Measurements from ENCODE around the gene DOCK3.
"Not testable (repeated sequence)": the region's sequence is repeated elsewhere in the genome, so short reads cannot be mapped to it uniquely, and the experiment has no call there.

DOCK3 gene

DNA sequence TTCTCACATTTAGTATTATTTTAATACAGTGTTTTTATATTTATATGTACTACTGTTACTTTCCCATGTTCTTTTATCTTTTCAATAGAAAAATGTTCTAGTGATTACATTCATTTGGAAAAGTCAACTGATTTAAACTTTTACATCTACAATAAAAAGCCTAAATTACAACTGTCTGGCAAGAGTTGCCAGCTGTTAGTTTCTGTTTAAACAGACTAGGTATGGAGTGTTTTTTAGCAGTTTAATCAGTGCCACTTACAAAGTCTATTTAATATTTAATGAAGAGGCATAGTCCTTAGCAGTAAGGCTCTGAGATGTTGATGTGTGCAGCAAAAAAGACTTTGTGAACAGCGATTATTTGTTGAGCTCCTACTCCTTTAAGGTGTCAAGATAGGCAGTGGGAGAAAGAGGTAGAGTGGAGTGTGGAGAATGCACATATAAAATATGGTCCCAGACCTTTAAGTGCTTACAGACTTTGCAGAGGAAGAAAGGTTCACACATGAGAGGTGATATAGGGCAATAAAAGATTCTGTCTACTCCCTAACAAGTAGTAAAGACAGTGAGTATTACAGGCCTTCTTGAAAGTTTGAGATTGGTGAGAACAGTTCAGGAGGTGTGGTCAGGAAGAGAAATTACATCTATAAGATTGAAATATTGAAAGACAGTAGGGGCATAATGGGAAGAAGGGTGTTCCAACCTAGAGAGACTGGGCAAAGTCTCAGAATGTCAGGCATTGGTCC, 320.5 kb downstream of the DOCK3 start:
- DNase-seq: no peak

DNA sequence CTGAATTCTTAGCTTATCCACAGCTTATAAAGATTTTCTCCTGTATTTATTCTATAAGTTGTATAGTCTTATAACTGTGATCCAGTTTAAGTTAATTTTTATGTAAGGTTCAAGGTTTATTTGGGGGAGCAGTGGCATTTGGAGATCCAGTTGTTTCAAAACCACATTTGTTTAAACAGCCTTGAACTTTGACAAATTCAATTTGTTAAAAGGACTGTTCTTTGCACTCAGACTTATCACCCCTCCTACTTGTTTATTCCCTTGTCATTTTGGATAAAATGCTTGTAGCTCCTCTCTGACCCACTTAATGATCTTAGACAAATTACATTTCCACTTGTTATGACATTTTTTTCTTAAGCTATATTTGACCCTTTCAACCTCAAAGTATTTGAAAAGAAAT, 327.8 kb downstream of the DOCK3 start:
- no peak for DNase-seq

DNA sequence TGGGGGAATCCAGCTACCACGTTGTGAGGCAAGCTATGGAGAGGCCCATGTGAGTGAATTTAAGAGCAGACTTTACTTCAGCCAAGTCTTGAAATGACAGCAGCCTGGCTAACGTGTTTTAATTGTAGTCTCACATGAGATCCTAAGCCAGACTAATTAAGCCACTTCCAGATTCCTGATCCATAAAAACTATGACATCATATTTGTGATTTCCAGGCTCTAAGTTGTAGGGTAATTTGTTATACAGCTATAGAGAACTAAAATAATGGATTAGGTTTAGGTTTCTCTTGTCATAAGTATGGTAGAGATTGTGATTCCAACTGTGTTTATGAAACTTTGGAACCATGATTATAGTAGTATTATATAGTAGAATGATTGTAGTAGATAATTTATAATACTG, 329.5 kb downstream of the DOCK3 start:
- no peak for DNase-seq

DNA sequence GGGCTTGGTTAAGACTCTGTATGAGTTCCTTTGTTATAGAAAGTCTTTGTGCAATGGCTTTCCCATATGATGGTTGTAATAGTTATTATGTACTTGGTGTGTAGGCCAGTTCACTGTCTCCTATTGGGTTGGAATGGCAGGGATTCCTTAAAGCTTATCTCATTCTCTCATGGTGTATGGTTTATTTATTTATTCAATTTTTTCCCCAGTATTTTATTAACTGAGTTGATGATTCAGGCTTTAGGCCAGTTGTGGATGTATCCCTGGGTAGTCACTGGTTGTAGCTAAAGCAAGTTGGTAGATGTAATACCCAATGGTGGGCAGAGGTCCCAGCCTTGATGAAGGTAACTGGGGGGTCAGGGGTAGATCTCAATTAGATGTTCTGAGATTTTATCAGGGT, 349.4 kb downstream of the DOCK3 start:
- no peak for DNase-seq

DNA sequence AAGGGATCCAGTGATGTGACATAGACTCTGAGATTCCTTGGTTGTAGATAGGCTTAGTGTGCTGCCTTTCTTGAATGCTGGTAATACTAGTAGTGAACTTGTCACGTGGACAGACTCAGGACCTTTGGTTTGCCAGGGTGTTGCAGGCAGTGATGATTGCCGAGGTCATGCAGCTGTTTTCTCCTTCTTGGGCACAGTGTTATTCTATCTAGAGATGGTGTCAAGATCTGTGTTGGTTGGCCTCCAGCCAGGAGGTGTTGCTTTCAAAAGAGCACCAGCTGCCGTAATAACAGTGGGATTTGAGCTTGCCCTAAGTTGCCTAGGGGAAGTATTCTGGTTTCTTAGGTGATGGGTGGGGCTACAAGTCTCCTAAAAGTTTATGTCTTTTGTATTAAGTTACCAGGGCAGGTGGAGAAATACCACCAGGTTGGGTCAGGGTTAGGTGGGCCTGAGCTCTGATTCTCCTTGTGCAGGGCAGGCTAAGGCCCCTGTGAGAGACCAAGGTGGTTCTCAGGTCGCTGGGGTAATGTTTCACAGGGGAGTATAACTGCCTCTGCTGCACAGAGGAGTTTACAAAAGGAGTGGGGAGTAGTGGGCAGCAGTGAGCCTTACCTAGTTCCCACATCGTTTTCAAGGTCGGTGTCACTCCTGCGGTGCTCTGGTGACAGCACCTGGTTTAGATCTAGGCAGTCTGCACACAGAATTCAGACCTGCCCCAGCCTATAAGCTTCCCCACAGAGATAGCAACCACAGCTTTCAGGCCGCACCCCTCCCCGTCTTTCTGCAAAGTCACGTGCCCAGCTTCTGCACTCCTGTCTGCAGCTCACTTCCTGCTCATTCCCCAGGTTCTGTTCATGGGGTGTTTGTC, 350.3 kb downstream of the DOCK3 start:
- DNase-seq: no peak

DNA sequence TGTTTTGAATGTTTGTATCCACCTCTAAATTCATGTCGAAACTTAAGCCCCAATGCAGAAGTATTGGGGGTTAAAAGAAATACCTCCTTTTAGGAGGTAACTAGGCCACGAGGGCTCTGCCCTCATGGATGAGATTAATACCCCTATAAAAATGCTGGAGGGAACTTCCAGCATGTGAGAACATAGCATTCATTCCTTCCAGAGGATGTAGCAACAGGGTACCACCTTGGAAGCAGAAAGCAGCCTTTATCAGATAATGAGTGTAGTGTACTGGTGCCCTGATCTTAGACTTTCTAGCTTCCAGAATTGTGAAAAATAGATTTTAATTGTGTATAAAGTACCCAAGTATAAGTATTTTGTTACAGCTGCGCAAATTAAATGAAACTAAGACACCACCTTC, 356.9 kb downstream of the DOCK3 start:
- no peak for DNase-seq

DNA sequence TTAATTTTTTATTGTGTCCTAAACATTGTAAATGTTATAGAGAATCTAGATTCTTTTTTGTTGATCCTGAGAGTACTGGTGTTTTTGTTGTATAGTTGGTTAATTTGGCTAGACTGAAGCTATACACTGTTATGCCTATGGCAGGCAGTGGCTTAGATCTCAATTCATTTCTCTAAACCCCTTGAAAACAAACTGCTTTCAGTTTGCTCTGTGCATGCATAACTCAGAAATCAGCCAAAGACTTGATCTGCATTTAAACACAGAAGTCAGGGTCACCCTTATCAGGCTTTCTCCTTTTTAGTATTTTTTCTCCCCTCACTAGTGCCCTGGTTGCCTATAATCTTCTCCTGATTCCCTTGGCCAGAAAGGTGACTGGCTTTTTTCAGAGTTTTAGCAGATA, 360.9 kb downstream of the DOCK3 start:
- DNase-seq: no peak

DNA sequence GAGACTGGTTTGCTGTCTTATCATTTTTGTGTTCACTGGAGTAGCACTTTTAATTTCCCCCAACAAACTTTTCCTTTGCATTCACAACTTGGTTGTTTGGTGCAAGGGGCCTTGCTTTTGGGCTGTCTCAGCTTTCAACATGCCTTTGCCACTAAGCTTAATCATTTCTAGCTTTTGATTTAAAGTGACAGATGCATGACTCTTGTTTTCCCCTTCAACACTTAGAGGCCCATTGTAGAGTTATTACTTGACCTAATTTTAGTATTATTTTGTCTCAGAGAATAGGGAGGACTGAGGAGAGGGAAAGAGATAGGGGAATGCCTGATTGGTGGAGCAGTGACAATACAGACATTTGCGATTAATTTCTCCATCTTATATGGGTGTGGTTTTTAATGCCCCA, 370.3 kb downstream of the DOCK3 start:
- DNase-seq: no peak

DNA sequence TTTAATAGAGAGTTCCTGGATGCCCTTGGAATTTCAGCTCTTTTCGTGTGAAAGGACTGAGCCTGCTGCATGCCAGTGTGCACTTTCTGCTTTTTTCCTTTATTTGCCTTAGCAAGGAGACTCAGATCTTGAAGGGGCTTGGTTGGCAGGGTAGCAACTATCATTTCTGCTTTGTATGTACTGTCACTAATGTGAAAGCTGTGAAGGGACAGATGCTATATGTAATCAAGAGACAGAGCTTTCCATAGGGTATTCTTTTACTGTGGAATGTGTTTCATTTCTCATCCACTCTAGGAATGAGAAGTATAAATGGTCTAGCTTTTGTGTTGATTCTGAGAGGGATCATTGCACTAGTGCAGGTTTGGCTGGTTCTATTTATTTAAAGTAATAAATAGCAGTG, 377.8 kb downstream of the DOCK3 start:
- no peak for DNase-seq

DNA sequence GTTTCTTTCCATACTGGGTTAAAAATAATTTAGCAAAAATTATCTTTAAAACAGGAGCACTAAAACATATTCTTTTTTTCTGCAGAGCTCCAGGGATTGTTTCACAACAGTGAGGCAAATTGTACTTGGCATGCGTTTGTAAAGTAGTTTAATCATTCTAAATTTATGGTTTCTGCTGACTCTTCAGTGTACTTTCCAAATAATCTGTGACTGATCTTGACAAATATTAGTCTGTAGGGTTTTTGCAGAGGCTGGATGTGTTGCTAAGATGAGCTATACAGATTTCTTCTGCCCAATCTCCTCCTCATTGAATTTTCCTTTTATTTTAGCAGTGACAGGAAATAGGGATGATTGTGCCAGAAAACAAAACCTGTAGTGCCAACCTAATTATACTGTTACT, 382.4 kb downstream of the DOCK3 start:
- DNase-seq: no peak

DNA sequence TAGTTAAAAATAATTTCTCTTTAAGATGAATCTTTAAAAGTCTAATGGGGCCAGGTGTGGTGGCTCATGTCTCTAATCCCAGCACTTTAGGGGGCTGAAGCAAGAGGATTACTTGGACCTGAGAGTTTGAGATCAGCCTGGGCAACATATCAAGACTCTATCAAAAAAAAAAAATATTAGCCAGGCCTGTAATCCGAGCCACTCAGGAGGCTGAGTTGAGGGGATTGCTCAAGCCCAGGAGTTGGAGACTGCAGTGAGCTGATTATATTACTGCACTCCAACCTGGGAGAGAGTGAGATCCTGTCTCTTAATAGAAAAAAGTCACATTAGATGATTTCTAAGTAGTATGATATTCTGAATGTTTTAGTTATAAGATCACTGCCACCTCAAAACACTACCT, 388.3 kb downstream of the DOCK3 start:
- DNase-seq: no peak

DNA sequence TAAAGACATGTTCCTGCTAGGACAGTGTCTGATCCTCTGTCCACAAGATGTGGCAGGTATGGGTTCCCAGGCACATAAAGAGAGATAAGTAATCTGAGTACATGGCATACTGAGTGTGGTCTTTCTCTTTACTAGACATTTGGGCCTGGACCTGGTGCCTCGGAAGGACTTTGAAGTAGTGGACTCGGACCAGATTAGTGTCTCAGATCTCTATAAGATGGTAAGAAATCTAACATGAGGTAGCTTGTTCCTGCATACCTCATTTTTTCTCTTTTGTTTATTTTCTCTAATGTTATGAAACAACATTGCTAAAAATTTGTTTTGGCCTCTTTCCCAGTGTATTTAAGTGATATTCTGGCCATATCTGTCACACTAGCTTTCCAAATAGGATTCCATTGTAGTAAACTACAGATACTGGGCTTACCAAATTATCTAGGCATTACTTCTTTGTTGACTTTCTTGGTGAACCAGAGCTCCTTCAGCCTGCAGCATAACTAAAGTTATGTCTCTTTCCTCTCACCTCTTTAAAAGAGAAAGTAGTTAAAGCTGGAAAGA, 400.6 kb downstream of the DOCK3 start:
- DNase-seq: no peak

DNA sequence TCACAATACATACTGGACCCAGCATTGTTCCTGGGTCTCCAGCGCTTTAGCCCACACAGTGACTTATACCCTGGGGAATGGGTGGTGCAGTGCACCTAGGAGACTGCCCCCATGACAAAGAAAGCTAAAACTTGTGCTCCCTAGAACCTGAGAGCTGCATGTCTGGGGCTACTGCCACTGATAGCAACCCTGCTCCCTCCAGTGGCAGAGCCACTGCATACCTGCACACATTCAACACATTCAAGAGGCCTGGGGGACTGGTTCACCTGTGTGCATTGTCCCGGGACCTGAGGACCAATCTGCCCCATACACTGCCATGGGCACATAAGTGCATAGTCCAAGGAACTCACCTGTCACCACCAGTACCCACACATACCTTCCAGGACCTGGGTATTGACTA, 407.6 kb downstream of the DOCK3 start:
- DNase-seq: no peak

DNA sequence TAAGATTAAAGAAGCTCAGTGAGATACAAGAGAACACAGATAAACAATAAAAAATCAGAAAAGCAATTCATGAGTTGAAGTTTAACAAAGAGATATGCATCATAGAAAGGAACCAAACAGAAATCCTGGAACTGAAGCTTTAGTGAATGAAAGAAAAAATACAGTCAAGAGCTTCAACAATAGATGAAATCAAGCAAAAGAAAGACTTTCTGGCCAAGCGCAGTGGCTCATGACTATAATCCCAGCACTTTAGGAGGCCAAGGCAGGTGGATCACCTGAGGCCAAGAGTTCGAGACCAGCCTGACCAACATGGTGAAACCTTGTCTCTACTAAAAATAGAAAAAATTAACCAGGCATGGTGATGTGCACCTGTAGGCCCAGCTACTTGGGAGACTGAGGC, 408.8 kb downstream of the DOCK3 start:
- no peak for DNase-seq

DNA sequence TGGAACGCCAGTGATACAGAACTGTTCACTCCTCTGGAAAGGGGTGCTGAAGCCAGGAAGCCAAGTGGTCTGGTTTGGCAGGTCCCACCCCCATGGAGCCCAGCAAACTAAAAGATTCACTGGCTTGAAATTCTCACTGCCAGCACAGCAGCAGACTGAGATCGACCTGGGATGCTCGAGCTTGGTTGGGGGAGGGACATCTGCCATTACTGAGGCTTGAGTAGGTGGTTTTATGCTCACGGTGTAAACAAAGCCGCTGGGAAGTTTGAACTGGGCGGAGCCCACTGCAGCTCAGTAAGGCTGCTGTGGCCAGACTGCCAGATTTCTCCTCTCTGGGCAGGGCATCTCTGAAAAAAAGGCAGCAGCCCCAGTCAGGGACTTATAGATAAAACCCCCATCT, 417.4 kb downstream of the DOCK3 start:
- not testable (repeated sequence) for DNase-seq

DNA sequence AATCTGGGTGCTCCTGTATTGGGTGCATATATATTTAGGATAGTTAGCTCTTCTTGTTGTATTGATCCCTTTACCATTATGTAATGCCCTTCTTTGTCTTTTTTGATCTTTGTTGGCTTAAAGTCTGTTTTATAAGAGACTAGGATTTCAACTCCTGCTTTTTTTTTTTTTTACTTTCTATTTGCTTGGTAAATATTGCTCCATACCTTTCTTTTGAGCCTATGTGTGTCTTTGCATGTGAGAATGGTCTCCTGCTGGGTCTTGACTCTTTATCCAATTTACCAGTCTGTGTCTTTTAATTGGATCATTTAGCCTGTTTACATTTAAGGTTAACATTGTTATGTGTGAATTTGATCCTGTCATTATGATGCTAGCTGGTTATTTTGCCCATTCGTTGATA, 420.1 kb downstream of the DOCK3 start:
- DNase-seq: not testable (repeated sequence)

DNA sequence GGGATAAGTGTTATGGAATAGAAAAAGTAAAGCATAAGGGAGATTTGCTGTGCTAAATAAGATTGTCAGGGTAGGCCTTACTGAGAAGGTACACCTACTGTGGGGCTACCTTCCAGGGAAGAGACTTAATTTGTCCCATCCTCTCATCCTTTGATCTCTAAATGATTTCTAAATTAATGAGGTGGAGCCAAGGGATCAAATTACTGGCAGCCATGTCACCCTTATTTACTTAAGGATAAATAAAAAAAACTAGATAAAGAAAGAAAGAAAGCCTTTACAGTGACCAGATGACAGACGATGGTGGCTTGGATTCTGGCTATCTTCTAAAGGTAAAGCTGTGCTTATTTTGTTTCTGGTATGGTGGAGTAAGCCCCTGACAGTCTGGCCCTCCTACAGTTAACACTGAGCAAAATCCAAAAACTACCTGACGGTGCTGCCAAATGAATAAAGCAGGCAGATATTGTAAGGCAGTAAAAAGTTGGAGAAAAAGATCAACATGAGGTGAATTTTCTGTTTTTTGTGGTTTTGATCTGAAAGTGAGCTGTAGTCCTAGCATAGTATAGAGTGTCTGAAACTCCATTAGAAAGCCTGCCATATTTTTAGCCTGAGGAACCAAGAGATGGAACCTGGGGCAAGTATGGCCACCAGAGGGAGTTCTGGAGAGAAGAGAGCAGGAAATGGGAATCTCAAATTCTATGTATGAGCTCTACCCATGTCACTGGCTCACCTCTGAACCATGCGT, 425.2 kb downstream of the DOCK3 start:
- DNase-seq: no peak

DNA sequence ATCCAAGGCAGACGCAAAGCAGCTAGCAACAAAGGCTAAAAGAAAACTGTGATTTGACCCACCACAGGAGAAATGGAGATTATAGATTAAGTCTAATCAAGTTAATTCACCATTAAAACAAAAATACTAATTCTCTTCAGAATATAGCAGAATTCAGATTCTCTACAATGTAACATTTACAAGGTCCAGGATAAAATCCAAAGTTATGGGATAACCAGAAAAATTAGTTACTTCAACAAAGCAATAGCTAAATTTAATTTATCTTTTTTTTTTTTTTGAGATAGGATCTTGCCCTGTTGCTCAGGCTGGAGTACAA, 425.8 kb downstream of the DOCK3 start:
- no peak for DNase-seq

DNA sequence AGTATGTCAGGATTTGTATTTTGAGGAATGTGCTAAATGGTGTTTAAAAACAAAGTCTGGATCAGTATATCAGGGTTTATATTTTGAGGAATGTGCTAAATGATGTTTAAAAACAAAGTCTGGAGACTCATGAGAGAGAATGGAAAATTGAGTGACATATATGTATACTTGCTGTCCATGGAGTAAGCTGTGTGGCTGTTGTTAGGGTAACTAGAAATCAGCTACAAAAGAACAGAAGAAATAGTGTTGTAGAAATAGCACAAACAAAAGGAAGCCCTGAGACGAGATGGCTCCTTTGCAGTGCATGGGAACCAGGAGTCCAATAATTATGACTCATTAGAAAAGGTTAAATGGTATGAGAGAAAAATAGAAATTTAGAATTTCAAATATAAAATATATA, 427.7 kb downstream of the DOCK3 start:
- no peak for DNase-seq

DNA sequence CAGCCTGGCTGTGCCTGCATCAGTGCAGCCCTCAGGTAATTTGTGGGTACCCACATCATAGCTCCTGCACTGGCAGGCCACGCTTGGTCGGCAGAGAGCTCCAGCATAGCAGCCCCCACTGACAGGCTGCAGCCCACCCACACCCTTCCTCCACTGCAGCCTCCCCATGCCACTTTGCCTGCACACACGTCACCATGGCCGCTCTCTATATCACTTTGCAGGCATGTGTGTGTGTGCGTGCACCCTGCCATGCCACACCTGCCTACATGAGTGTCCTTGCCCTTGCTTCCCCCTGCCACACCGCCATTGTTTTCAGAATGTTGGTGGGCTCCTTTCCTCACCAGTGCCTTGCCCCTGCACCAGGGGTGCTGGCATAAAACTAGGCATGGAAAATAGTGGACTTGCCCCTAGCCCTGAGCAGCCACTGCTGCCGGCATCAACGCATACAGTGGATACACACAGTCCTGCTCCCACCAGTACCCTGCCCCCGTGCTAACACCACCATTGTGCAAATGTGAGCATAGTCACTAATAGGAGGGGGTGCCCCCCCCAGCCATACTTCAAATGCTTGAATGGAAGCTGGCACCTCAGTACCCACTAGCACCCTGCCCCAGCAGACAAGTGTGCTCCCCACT, 431.6 kb downstream of the DOCK3 start:
- no peak for DNase-seq

DNA sequence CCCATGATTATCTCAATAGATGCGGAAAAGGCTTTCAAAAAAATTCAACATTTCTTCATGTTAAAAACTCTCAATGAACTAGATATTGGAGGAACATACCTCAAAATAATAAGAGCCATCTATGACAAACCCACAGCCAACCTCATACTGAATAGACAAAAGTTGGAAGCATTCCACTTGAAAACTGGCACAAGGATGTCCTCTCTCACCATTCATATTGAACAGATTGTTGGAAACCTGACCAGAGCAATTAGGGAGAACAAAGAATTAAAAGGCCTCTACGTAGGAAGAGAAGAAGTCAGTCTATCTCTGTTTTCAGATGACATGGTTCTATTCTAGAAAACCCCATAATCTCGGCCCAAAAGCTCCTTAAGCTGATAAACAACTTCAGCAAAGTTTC, 435.9 kb downstream of the DOCK3 start:
- DNase-seq: no peak

DNA sequence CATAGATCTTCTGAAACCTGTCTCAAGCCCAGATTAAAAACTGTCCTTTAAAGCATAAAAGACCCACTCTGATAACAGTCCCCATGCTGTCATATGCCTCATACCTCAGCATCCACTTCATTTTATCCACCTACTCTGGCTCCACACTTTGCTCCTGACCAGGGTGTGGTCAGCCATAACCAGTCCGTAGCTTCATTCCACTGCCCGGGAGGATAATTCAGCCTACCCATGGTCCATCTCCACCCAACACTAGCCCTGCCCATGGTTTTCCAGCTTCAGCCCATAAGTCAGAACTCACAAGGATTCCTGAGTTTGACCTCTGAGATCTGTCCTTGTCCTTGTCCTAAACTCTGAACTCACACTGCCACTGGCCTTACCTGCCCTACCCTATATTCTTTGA, 448.2 kb downstream of the DOCK3 start:
- no peak for DNase-seq

DNA sequence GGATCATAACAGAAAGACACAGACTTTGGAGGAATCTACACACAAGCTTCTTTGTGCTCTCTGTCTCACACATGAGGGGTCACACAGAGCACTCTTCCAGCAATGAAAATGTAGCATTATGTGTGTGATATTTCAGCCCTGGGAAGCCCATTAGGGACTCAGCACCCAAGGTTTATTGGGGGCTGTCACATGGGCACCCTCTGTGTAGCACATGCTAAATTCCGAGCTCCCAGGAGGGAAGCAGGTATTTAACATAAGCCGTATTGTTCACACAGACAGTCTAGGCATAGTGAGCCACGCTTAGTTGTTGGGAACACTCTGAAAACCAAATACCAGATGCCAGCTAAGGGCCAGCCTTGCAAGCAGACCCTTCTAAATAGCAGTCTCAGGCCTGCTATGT, 448.8 kb downstream of the DOCK3 start:
- no peak for DNase-seq

Data from NCI-H1436 treated with DMSO at 0.1 percent for 48 hours (cell line).